ENCODE measurements around the gene WDR45. TPM values are rescaled to one million over a fixed set of nuclear protein-coding genes. Genes with fewer than 3 reads are reported as not detected.

WDR45 gene
- total RNA-seq (2022; extraction: Qiagen RNA extraction), result 54.9 to 60.6 TPM (median 57.5 TPM) in 5 replicates

GRCh38 chrX:49079489-49080428 lies at the start of gene WDR45:
WDR45 (minus strand) TSS chrX:49079887; CDS start chrX:49078095, 1,792 bp downstream.

GRCh38 chrX:49073601-49074575 lies 5.8 kb downstream of the WDR45 start, which contains the start of gene PRAF2:
PRAF2 (minus strand) TSS chrX:49074002; CDS start chrX:49073987, 15 bp downstream.

GRCh38 chrX:49058794-49059193 lies 20.9 kb downstream of the WDR45 start, which contains the start of gene CCDC120:
CCDC120 (plus strand) TSS chrX:49058999; CDS start chrX:49062042, 3,043 bp downstream.

GRCh38 chrX:49043220-49043986 lies 36.3 kb downstream of the WDR45 start, which contains the start of gene TFE3:
TFE3 (minus strand) TSS chrX:49043357; CDS start chrX:49043226, 131 bp downstream.

Other genes with a start within 250 kb of the WDR45 start
- 19.4 to 53.5 TPM (median 48.4 TPM) in 5 replicates for gene PCSK1N, start 244.3 kb downstream of the WDR45 start, total RNA-seq (2022; extraction: Qiagen RNA extraction)
- gene TIMM17B, start 182.1 kb downstream of the WDR45 start, total RNA-seq (2022; extraction: Qiagen RNA extraction), result 82.0 to 110 TPM (median 102 TPM) in 5 replicates
- 89.7 to 105 TPM (median 93.2 TPM) in 5 replicates for gene PQBP1, start 182.0 kb downstream of the WDR45 start, total RNA-seq (2022; extraction: Qiagen RNA extraction)
- 47.9 to 65.4 TPM (median 62.5 TPM) in 5 replicates for gene SLC35A2, start 168.2 kb downstream of the WDR45 start, total RNA-seq (2022; extraction: Qiagen RNA extraction)
- 8.5 to 9.6 TPM (median 9.3 TPM) in 5 replicates for gene PIM2, start 160.9 kb downstream of the WDR45 start, total RNA-seq (2022; extraction: Qiagen RNA extraction)
- 60.5 to 66.4 TPM (median 64.7 TPM) in 5 replicates for gene OTUD5, start 122.3 kb downstream of the WDR45 start, total RNA-seq (2022; extraction: Qiagen RNA extraction)
- gene KCND1, start 108.0 kb downstream of the WDR45 start, total RNA-seq (2022; extraction: Qiagen RNA extraction), result 0.80 to 1.4 TPM (median 0.96 TPM) in 5 replicates
- gene GRIPAP1, start 77.6 kb downstream of the WDR45 start, total RNA-seq (2022; extraction: Qiagen RNA extraction), result 17.3 to 20.9 TPM (median 19.0 TPM) in 5 replicates
- gene TFE3, start 36.5 kb downstream of the WDR45 start, total RNA-seq (2022; extraction: Qiagen RNA extraction), result 41.8 to 52.7 TPM (median 51.5 TPM) in 5 replicates
- gene CCDC120, start 20.9 kb downstream of the WDR45 start, total RNA-seq (2022; extraction: Qiagen RNA extraction), result 2.7 to 3.9 TPM (median 3.2 TPM) in 5 replicates
- gene PRAF2, start 5.9 kb downstream of the WDR45 start, total RNA-seq (2022; extraction: Qiagen RNA extraction), result 35.6 to 45.6 TPM (median 42.4 TPM) in 5 replicates
- 21.6 to 24.3 TPM (median 22.5 TPM) in 5 replicates for gene GPKOW, start 43.8 kb upstream of the WDR45 start, total RNA-seq (2022; extraction: Qiagen RNA extraction)
- 2.3 to 3.5 TPM (median 3.2 TPM) in 5 replicates for gene MAGIX, start 82.9 kb upstream of the WDR45 start, total RNA-seq (2022; extraction: Qiagen RNA extraction)
- 366 to 455 TPM (median 433 TPM) in 5 replicates for gene PLP2, start 92.0 kb upstream of the WDR45 start, total RNA-seq (2022; extraction: Qiagen RNA extraction)
- 12.4 to 18.2 TPM (median 17.1 TPM) in 5 replicates for gene PRICKLE3, start 106.5 kb upstream of the WDR45 start, total RNA-seq (2022; extraction: Qiagen RNA extraction)
- gene SYP, start 120.3 kb upstream of the WDR45 start, total RNA-seq (2022; extraction: Qiagen RNA extraction), result 2.1 to 2.8 TPM (median 2.4 TPM) in 5 replicates
- gene CACNA1F, start 153.5 kb upstream of the WDR45 start, total RNA-seq (2022; extraction: Qiagen RNA extraction), result not detected in 5 replicates
- 12.2 to 15.7 TPM (median 14.1 TPM) in 5 replicates for gene CCDC22, start 155.6 kb upstream of the WDR45 start, total RNA-seq (2022; extraction: Qiagen RNA extraction)
- 0.12 to 0.19 TPM (median 0.14 TPM) in 5 replicates for gene FOXP3, start 184.8 kb upstream of the WDR45 start, total RNA-seq (2022; extraction: Qiagen RNA extraction)
- 1.4 to 4.1 TPM (median 2.8 TPM) in 5 replicates for gene PPP1R3F, start 189.9 kb upstream of the WDR45 start, total RNA-seq (2022; extraction: Qiagen RNA extraction)
- gene GAGE10, start 223.8 kb upstream of the WDR45 start, total RNA-seq (2022; extraction: Qiagen RNA extraction), result not detected in 5 replicates
- gene GAGE12J, start 242.2 kb upstream of the WDR45 start, total RNA-seq (2022; extraction: Qiagen RNA extraction), result not detected in 5 replicates